Left ventricle myocardium superior (tissue), 1 donor: ENCODE data around the gene MEGF6. TPM values are rescaled to one million over a fixed set of nuclear protein-coding genes. Genes with fewer than 3 reads are reported as not detected.

Experiments
- ATAC-seq: fragments of 200-7000 bp; cut with Tn5 transposase; one replicate; pipeline ENCODE4 v1.9.1; 2020; ENCODE audit warnings: mild to moderate bottlenecking, moderate library complexity
- DNase-seq: peaks from one replicate; pipeline ENCODE4 v3.0.0-alpha.2; 2020
- intact Hi-C: fragments of 100-400 bp; cut with micrococcal nuclease; formaldehyde crosslinking; loops from one replicate; pipeline ENCODE4 v1.11.0; 2022
- total RNA-seq: library from RNA; stranded (reverse); fragmentation: NEBNext Ultra II Directional; extraction: Animal tissue kit (Norgen Biotek cat#: 25700); gene quantifications from one replicate; pipeline ENCODE4 v1.2.1, GENCODE V29; 2021
- donor health status: DM: no; HTN: yes; CAD: no; lungs with severe emphysema.

The MEGF6 gene
- total RNA-seq, 1 donor from 2014 or later: 11.6 TPM

DNA sequence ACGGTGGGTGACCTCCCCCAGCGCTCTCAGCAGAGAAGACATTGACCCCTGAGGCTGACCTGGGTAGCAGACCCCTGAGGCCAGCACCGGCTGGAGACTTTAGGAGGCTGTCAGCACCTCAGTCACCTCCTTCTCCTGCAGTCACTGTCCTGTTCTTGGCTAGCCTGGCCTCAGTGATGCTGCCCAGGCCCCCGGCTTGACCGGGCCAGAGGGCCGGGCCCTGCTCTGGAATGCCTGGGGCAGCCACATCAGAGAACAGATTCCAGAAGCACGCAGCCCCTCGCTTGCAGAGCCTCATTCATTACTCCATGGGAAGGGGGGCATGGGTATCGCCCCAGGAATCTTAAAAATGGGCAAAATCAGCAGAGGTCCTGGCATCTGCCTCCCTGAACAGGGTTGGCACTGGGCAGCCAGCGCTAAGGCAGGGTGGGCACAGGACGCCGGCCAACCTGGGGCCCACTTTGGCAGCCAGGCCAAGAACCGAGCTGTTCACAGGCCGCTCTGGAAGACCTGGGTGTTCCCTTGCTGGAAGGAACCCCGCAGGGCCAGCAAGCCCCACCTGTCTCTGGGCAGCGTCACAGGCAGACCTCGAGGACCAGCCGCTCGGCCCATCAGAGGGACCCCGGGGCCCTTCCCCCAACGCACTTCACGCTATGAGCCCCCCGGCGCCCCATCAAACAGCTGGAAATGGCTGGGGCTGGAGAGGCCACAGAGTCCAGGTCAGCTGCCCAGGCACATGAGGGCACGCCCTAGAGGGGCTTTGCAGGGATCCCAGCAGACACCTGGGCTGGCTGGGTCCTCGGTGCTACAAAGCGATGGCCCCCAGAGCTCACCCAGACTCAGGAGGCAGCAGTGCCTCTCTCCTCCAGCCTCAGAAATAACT is 45.1 kb downstream of the MEGF6 start:
- ATAC-seq (no peak), DNase-seq (no peak)
- intact Hi-C loops: no loop called here

DNA sequence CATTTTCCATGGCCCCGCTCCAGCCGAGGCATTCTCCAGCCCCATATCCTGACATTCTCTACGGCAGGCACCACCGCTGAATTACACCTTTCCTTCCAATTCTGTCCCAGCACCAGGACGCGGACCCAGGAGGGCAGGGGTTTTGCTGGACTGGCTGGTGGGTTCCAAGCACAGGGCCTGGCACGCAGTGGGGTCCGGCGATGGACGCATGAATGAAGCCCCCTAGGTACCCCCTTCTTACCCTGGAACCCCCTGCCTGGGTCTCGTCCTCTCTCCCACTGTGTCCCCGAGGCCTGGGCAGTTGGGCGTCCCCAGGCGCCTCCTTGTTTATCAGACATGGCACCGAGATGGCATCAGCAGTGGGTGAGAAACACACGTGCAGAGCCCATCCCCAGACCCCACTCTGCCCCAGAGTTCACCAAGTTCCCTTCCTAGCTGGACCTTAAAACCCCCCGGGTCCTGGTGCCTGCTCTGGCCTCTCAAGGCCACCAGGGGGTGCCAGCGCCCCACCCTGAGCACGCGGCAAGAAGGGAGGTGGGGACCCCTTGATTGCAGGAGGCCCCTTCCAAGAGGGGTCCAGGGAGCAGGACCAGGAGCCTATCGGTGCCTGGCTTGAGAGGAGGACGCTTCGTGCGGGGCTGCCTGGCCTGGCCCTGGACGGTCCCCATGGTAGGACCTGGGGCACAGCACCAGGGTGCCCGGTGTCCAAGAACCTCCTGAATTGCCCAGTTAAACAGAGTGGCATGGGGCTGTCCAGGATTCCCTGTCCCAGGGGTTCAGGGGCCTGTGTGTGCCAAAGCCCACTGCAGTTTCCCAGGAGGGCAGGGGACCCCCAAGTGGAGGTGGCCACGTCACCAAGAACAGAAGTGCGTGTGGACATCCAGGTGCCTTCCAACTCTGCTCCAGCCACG is 46.1 kb downstream of the MEGF6 start:
- DNase-seq (peak; percentile 47), ATAC-seq (peak; percentile 52)
- intact Hi-C loops: no loop called here

DNA sequence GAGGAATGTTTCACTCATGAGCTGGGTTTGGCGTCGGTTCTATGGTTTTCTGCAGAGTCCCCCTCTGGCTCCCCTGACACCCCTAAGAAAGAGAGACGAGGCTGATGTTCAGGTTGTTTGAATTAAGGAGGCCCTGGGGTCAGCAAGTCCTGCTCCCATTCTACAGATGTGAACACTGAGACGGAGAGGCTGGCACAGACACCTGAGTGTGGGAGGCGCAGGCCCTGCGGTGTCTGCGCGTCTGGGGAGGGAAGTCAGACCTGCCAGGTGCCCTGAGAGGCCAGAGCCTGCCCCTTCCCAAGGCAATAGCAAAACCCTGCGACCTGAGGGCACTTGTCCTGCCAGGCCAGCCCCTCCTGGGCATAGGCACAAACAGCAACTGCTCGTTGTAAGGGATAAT is 47.7 kb downstream of the MEGF6 start:
- ATAC-seq (no peak), DNase-seq (no peak)
- intact Hi-C loops: no loop called here

DNA sequence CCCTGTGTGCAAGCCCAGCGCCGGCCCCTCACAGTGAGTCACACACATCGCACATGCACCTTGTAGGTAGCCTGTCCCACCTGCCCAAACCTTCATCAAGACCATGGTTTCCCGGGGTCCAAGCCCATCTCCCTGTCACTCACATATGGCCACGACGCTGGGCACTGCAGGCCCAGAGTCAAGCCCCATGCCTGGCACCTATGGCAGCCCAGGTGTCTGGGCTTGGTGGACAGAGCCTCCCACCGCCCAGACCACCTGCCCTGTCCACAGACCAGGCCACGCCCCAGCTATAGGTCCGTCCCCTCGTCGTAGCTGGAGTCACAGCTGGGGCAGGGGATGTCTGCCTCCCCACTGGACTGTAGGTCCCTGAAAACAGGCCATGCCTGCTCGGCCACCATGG is 48.2 kb downstream of the MEGF6 start:
- ATAC-seq (no peak), DNase-seq (no peak)
- intact Hi-C loops: no loop called here

DNA sequence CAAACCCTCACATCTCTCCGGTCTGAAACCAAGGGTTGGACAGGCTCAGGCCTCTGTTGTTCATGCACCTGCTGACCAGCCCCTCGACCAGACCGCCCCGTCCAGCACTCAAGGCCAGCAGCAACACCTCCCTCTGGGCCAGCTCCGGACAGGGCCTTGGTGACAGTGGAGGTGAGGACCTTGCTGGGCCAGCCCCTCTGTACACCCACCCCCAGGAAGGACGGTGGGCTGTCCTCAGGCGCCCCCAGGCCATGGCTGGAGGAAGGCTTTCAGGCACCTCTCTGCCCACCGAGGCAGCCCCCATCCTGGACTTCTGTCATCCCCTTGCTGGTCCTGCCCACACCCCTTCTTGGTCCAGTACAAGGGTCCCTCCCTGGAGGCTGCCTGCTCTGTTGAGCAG is 48.6 kb downstream of the MEGF6 start:
- intact Hi-C loops: no loop called here
- ATAC-seq (no peak), DNase-seq (no peak)

DNA sequence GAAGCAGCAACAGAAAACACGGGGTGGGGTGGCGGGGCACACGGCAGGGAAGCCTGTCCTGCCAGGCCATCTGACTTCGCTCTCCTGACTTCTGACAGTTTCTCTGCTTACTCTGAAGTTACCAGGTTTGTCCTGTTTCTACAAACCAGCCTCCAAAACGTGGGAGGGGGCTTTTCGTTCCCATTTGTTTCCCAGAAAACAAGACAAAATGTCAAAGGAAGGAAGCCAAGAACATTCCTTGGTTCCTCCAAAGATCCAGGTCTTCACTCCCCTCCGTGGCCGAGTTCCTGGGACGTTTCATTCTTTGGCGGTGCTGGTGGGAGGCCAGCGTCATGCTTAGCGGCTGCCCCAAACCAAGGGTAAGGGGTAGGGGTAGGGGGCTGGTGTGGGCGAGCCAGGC is 49.6 kb downstream of the MEGF6 start:
- DNase-seq (no peak), ATAC-seq (no peak)
- intact Hi-C loops: no loop called here

DNA sequence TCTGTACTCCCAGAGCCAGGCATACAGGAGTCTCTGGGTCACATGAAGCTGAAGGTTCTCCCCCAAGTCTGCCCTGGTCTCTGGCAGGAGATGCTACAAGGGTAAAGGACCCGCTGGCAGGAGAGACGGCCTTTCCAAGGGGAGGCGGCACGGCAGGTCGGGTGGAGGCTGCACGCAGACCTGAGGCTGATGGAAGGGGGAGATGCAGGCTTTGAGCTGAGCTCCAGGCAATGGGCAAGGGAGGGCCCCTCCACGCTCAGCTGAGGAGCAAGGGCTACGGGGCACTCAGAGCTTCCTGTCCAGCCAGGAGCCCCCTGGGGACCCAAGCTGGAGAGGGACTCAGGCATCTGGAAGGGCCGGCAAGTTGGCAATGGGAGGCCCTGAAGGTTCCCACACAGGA is 50.3 kb downstream of the MEGF6 start:
- ATAC-seq (no peak), DNase-seq (no peak)
- intact Hi-C loops: no loop called here

DNA sequence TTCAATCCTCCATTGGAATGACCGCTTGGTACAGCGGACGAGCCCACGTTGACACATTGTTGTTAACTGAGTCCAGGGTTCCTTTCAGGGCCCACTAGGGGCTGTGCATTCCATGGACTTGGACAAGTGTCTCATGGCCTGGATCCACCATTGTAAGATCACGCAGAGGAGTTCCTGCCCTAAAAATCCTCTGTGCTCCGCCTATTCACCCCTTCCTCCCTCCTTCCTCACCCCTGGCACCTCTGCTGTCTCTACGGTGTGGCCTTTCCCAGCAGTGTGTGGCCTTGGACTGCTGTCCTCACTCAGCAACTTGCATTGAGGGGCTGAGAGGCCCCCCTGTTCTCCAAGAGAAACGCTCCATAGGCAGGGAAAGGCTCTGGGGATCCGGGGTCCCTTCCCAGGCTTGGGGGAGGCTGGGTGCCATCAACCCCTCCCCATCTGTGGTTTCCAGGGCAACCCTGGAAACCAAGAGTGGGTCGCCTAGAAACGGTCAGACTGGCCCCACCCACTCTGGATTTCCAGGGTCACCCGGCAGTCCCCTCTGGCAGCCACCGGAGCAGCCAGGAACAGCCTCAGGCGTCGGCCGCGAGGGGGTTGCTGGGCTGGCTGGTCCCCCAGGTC is 50.9 kb downstream of the MEGF6 start:
- intact Hi-C loops: no loop called here

DNA sequence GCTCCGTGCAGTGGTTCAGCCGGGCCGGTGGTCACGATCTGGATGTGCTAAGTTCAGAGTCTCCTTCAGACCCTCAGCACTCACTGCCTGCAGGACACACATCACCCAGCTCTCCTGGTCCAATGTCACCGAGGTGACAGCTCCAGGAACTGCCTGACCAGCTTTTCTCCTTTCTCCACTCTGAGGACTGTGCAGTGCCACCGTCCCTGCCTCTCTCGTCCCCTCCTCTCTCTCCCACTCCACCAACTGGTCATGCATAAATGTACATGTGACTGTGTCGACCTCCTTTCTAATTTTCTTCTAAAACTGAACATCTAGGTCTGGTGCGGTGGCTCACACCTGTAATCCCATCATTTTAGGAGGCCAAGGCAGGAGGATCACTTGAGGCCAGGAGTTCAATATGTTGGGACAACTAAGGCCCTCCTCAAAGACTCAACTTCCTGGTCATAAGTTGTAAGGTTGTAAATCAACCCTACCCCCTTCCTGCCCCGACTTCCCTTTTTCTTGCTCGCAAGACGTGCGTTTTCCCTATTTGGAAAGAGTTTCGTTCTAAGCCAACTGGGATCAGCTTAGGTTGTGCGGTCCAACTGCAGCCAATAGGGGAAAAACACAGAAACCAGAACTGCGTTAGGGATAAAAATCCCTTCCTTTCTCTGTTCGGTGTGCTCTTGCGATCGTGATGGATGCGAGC is 53.1 kb downstream of the MEGF6 start:
- DNase-seq: no peak
- intact Hi-C loops: no loop called here
- ATAC-seq: no peak

More for the DNA sequence above, 50.9 kb downstream of the MEGF6 start:
- DNase-seq: no peak
- no peak for ATAC-seq

DNA sequence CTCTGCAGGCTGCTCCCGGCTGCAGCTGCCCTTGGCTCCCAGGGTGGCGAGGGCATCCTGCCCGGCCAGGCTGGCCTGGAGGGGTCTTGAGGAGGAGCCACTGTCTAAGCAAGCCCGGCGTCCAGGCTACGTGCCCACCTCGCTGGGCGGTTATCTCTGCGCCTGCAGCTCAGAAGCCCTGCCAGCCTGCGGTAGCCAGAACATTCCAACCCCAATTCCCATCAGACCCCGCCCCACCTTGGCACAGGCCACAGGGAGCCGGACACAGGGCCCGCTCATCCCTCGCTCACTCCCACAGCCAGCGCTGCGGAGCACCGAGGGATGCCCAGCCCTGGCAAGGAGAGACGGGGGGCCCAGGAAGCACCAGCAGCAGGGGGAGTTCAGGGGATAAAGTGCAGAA is 53.9 kb downstream of the MEGF6 start:
- DNase-seq (no peak), ATAC-seq (no peak)
- intact Hi-C loops: no loop called here

DNA sequence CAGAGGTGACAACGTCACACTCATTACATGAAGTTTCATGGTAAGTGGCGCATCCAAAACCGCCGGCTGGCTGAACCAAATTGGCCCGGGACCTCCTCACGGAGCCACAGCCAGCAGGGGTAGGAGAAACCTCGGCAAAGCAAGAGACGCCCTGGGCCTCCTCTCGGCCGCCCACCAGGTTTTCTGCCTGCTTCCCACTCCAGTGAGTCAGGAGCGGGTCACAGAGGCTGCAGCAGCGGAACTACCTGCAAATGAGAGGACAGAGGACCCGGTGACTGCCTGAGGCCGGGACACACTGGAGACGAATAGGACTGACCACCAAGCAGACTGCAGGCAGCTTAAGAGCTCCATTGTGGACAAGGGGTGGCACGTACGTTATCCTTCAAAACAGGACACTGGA is 55.0 kb downstream of the MEGF6 start:
- DNase-seq (no peak), ATAC-seq (no peak)
- intact Hi-C loops: no loop called here

DNA sequence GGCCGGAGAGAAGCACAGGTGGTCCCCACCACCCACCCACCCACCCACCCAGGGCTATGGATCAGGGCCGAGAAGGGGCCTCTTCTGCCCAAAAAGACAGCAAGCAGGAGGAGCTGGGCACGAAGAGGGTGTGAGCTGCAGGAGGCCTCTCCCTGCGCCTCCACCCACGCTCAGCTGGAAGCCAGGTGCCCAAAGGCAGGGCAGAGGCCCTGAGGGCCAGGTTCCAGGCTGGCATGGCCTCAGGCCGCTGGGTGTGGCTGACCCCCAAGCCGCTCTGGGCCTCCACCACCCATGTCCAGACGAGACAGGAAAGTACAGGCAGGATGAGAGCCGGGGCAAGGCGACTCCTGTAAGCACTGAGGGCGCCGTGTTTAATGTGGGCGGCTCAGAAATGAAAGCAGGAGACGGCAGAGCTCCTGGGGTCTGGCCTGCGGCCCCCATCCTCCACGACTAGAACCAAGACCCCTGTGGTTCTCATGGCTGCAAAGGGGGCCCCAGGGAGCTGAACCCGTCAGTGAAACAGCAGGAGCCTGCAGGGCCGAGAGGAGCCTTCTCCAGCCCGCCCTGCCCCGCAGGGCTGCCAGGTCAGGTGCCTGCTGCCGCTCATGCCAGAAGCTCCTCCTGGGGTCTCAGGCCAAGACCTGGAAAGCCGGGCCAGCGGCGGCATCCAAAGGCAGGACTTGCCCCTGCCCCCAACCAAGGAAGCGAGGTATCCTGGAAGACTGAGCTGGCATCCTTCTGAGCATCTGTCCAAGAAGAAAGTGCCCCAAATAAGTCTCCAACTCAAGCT is 56.0 kb downstream of the MEGF6 start:
- intact Hi-C loops: no loop called here
- ATAC-seq (no peak), DNase-seq (no peak)

DNA sequence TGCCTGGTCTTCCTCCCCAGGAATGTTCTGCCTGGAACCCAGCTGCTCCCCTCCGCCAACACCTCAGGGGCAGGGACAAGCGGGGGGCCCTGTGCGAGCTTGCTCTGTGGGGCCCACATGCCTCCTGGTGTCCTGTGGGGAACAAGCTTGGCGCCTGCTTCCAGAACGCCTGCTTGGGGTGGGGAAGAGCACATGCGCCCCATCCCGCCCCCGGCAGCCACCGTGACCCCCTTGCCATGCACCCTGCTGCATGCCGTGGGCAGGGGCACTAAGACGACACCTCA is 57.4 kb downstream of the MEGF6 start:
- intact Hi-C loops: no loop called here
- ATAC-seq (no peak), DNase-seq (no peak)

DNA sequence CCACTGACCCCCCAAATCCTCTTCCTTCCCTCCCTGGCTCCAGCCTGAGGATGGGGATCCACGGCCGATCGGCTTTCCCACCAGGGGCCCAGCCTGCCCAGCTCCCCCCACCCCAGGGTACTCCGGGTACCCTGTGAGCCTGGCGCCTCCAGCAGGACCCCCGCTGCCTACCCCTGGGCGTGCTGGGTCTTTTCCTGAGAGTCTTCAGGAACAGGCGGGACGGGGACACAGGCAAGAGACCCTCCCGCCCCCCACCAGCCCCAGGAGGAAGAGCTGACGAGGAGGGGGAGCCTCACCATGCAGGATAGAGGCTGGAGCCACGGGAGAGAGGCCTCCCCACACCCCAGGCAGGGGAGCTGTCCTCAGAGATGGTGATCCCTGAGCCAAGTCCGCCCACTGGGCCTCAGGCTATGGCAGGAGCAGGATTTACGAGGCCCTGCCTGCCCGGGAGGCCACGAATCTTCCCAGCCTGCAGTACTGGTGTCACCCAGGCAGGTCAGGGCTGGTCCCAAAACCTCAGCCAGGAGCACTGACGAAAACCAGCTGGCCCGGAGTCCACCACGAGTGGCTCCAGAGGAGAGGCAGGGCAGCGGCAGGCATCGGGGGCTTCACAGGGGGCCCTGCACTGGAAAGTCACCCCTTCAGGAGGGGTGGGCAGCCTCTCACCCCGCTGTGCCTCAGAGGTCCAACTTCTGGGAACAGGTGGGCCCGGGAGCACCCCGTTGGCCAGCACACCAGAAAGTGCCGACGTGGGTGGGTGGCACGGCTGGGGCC is 58.0 kb downstream of the MEGF6 start:
- ATAC-seq: no peak
- intact Hi-C loops: no loop called here
- DNase-seq: no peak

DNA sequence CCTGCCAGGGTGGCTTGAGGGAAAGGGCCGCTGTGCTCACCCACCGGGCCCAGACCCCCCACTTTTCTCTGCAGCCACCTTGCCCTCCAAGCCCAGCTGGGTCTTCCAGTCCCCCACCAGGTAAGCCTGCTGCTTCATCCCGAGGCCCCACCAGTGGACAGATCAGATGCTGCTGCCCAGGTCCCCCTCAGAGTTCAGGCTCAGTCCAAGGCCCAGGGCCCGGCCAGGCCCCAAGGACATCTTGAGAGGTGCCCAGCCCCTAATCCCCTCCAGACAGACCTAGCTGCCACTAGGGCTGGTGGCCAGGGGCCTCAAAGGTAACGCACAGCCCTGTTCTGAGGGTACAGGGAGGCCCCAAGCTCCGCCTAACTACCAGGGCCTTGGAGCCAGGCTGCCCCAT is 58.6 kb downstream of the MEGF6 start:
- DNase-seq (no peak), ATAC-seq (no peak)
- intact Hi-C loops: no loop called here

DNA sequence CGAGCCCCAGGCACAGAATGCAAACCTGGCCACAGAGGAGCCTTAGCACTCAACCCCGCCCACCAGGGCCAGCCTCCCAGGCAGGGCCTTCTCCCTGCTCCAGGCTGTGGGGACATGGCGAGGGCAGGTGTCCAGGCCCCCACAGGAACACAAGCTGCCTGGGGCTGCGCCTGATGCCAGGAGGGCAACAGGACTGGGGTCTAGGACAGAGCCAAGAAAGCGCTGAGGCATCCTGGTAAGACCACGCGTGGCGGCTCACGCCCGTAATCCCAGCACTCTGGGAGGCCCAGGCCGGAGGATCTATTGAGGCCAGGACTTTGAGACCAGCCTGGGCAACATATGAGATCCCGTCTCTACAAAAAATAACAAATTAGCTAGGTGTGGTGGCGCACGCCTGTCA is 59.1 kb downstream of the MEGF6 start:
- DNase-seq: no peak
- intact Hi-C loops: no loop called here
- no peak for ATAC-seq

DNA sequence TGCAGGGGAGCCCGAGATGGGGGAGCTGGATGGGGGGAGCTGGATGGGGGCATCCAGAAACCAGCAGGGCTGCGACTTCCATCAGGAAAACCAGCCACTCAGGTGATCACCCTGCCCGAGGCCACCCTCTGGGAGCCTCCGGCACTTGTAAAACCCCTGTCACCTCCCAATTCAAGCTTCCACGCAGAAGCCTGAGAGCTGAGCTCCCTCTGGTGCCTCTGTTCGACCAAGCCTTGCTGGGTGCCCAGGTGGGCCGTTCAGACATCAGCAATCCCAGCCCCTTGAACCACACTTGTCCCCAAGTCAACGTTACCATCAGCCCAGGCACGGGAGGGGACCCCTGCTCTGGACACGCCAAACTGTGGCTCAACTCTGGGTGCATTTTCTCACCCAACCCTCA is 59.6 kb downstream of the MEGF6 start:
- intact Hi-C loops: no loop called here
- ATAC-seq: no peak
- DNase-seq: no peak

DNA sequence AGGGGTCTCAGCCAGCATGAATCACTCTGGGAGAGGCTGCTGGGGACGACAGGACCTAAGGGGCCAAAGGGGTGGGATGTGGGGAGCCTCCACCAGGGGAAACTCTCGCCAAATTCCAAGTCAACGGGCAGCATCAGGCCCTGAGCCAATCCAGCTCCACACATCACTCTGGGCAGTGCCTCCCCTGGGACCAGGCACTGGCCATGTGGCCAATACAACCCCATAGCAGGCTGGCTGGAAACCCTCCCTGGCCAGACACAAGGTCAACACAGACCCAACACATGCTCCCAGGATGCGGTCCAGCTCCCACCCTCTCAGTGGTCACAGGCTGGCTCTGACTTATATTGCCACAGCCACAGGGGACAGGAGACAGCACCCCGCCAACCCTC is 60.0 kb downstream of the MEGF6 start:
- intact Hi-C loops: no loop called here

More for the DNA sequence above, 60.0 kb downstream of the MEGF6 start:
- DNase-seq (no peak), ATAC-seq (no peak)
